ENCODE results near the gene LDLRAD3. TPM values are rescaled to one million over a fixed set of nuclear protein-coding genes. Genes with fewer than 3 reads are reported as not detected.

LDLRAD3 gene
- polyA plus RNA-seq, 3 donors: 3.6 to 28.7 (median 7.0) TPM

DNA sequence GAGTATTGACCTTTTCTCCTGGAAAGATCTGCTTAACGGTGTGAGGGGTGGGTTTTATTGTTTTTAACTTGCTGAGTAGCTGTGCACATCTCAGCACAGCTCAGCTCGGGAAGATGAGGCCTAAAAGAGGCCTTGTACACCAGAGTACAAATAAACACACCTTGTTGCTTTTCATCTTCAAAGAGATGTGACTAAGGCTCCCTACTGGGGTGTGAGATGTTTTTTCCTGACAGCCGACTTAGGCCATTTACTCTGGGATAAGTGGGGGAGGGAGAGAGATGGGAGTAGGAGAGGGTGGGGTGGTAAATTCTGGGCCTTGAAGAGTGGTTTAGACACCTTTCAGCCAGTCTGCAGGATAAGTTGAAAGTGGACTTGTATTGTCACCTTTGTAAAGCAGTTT lies 2.9 kb downstream of the LDLRAD3 start:
- H3K27ac ChIP-seq (ENCODE audit: low read depth, low read length): no peak overlapping the region
- 68 to 79% (median 72%) methylated on average over 3 of the region's 3 CpGs for WGBS, 3 donors

DNA sequence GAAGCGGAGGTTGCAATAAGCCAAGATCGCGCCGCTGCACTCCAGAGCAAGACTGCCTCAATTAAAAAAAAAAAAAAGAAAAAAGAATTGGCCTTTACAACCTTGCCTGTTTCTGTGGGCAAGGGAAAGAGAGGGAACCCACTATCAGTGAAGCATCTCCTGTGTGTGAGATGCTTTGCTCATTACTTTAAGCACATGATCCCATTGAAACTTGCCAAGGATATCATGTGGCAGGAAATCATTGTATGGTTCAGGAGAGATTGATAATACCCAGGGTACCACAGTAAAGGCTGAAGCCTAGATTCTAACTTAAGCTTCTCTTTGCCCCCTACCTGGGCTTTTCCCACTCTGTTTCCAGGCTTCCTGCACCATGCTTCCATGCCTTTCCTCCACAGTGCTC lies 3.6 kb downstream of the LDLRAD3 start:
- no peak overlapping the region for H3K27ac ChIP-seq (ENCODE audit: low read depth, low read length)
- 98 to 100% (median 100%) methylated on average over 4 of the region's 4 CpGs for WGBS, 3 donors

DNA sequence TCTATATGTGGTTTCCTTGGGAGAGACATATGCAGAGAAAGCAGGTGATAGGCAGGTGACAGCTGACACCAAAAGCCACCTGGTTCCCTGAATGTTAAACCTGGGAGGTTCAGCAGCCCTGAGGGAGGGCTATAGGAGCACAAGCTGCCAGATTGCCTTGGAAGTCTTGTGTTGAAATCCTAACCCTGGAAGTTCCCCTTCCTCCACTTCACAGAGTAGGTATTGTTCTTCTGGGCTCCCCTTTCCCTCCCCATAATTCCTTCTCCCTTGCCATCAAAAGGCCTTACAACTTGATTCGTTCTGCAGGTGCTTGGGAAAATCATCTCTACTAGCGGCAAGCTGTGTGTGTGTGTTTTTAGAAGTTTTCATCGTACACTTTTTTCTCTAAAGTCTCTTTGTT lies 5.4 kb downstream of the LDLRAD3 start:
- H3K27ac ChIP-seq (ENCODE audit: low read depth, low read length): no peak overlapping the region
- WGBS, 3 donors: 69 to 81% (median 79%) methylated on average over 3 of the region's 3 CpGs

DNA sequence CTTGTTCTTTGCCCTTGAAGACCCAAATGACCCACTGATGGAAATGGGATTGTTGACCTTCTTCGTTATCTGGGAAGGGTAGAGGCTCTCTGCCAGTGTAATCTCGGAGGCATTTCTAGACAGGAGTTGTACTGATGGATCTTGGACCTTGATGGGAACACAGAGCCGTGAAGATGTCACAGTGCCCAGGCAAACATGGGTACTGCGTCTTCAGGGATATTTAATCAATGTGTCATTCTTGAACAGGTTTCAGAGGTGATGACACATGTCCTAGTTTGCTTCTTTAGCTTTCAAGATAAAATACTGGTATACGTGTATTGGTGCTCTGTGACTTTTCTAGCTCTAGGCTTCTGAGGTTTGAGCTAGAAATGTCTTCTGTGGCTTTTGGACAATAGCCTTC lies 6.2 kb downstream of the LDLRAD3 start:
- no peak overlapping the region for H3K27ac ChIP-seq (ENCODE audit: low read depth, low read length)
- WGBS, 3 donors: 72 to 92% (median 90%) methylated on average over 5 of the region's 5 CpGs

DNA sequence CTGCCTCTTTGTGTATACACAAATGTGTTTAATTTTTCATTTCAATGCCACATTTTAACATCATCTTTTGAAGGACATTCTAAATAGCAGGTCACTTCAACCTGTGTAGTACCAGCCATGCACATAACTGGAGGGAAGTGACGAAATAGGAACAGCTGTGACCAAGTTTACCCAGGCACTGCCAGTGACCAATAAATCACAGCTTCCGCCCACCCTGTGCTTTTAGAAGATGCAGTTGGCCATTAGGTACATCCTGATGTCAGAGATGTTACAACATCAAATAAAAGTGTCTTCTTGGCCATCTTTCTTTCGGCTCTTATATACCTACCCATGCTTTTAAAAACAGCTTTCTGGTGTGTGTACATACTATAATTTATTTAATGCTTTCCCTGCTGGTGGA lies 7.8 kb downstream of the LDLRAD3 start:
- 77 to 92% (median 82%) methylated on average over 3 of the region's 3 CpGs for WGBS, 3 donors
- H3K27ac ChIP-seq (ENCODE audit: low read depth, low read length): no peak overlapping the region

DNA sequence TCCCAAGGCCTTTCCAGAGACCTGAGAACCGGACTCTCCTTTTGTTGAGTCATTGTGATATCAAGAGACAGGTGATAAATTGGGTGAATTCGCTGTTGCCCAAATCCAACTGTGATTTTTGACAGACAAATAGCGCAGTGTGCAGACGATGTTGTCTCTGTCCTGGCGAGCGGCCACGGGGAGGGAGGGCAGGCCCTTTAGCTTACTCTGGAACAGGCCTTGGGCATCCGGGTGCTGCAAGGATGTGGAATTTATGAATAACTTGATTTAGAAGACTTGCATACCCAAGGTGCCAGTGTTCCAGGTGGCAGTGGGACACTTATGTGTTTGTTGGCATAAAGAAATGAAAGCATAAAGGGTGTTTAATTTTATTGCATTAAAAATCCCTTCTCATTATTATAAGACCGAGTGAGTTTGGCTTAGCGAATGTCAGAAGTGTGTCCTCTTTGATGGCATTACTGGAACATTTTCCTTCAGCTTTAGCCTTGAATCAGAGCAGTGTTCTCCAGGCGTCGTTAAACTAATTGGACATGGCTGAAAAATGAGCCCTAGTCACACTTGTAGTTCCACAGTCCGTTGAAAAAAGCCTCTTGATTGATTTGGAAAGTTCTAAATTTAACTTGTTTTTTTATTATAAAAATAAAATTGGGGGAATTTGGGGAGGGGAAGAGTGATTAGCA lies 9.4 kb downstream of the LDLRAD3 start:
- no peak overlapping the region for H3K27ac ChIP-seq (ENCODE audit: low read depth, low read length)
- WGBS, 3 donors: 64 to 84% (median 83%) methylated on average over 13 of the region's 13 CpGs

DNA sequence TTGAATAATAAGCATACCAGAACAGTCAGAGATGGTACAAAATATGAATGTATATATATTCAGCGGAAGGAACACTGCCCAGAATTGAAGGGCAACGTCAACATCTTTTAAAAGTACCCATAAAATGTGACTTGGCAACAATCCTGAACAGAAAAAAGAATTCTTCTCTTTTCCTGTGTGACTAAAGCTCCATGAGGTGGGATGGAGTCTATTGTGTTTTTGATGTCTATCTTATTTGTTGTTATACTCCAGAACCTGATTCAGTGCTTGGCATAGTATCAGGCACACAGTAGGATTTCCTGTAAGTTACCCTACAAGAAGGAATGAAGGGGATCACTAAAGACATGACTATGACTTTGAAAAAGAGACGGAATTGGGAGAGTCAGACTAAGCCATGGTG lies 10.3 kb downstream of the LDLRAD3 start:
- no peak overlapping the region for H3K27ac ChIP-seq (ENCODE audit: low read depth, low read length)
- 85 to 92% (median 89%) methylated on average over 3 of the region's 3 CpGs for WGBS, 3 donors

DNA sequence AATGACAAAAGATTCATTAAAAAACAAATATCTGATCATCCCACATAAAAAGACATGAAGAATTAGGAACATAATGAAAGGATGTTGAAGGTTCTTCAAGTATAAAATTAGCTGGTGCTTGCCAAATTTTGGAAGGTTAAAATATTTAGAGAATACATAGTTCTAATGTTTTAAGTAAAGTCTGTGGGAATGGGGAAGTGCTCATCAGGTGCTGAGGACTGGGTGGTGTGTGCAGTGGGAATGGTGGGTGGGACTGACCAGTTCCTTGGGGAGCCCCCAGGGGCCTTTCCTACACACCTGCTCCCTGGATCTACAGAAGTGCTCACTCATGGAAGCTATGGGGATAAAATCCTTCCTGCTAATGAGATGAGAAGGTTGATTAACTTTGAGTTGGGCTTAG lies 11.8 kb downstream of the LDLRAD3 start:
- no peak overlapping the region for H3K27ac ChIP-seq (ENCODE audit: low read depth, low read length)

DNA sequence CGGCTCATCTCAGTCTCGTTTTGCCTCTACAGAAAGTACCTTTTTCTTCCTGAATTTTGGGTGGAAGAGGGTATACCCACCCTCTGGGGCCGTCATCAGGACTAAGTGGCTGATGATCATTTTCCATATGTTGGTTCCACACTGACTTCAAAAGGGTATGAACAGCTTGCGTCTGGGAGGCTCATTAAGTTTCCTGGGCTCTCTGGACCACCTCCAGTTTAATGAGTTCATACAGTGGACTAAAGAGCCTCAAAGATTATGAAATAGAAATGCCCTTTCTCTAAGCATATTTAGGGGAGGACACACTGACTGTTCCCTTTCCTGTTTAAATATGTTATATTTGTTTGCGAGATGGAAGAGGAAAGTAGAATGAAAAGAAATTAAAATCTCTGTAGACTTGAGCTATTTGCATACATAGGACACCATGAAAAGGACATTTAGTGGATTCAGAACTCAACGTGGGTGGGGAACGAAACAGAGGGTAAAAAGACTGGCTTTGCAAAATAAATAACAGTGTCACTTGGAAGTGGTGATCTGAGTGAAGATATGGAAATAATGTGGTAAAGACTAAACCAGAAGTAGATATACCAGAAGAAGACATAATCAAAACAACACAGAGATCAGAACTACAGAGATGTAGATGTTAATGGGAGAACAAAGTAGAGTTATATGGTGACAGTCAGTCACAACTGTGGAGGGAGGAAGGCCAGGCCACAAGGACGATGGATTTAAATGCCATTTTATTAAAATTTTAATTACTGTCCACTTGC lies 18.7 kb downstream of the LDLRAD3 start:
- 72 to 82% (median 81%) methylated on average over 8 of the region's 8 CpGs for WGBS, 3 donors
- no peak overlapping the region for H3K27ac ChIP-seq (ENCODE audit: low read depth, low read length)

DNA sequence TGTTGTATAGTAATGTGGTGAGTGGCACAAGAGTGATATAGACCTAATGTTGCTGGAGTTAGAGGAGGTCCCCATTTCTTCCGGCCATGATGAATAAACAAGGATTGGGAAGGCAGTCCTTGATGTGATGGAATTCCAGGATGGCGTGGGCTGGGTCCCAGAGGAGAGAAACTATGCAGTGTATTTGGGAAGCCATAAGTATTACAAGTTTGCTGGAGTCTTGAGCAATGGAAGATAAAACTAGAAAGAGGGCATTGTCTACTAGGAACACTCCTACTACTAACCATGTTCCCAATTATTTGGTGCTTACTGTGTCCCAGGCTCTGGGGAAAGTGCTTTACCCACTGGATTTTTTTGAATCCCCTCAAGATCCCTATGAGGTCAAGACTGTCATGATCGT lies 20.0 kb downstream of the LDLRAD3 start:
- WGBS, 3 donors: 82 to 88% (median 85%) methylated on average over 3 of the region's 3 CpGs
- no peak overlapping the region for H3K27ac ChIP-seq (ENCODE audit: low read depth, low read length)

DNA sequence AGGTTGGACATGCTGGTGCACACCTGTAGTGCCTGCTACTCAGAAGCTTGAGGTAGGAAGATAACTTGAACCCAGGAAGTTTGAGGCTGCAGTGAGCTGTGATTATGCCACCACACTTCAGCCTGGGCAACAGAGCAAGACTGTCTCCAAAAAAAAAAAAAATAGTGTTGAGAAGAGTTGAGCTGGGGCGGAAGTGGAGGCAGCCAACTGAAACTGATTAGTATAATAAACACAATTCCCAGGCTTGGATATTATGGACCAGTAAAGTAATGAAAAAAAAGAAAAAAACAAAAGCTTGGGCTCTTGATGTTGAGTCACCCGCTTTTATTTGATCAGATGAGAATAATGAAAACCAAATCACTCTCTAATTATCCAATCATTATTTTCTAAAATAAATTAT lies 21.0 kb downstream of the LDLRAD3 start:
- no peak overlapping the region for H3K27ac ChIP-seq (ENCODE audit: low read depth, low read length)
- WGBS, 3 donors: 83 to 93% (median 92%) methylated on average over 2 of the region's 2 CpGs

DNA sequence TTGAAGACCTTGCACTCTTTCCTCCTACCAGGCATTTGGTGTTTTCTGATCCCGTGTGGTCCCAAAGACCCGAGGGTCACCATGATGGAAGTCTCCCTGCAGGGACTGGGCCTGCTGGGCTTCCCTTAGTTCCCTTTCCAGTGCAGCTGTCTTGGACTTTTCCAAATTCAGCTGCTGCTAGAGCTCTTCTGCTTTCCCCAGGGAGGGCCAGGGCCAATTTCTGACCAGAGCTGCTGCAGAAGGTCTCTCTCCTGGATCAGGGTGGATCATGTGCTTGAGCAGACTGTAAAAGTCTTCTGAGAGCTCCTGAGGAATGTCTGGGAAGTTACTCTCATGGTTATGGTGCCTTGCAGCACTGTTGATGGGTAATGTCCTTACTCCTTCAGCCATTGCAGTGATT lies 23.2 kb downstream of the LDLRAD3 start:
- H3K27ac ChIP-seq (ENCODE audit: low read depth, low read length): no peak overlapping the region
- 79 to 90% (median 88%) methylated on average over 2 of the region's 2 CpGs for WGBS, 3 donors

DNA sequence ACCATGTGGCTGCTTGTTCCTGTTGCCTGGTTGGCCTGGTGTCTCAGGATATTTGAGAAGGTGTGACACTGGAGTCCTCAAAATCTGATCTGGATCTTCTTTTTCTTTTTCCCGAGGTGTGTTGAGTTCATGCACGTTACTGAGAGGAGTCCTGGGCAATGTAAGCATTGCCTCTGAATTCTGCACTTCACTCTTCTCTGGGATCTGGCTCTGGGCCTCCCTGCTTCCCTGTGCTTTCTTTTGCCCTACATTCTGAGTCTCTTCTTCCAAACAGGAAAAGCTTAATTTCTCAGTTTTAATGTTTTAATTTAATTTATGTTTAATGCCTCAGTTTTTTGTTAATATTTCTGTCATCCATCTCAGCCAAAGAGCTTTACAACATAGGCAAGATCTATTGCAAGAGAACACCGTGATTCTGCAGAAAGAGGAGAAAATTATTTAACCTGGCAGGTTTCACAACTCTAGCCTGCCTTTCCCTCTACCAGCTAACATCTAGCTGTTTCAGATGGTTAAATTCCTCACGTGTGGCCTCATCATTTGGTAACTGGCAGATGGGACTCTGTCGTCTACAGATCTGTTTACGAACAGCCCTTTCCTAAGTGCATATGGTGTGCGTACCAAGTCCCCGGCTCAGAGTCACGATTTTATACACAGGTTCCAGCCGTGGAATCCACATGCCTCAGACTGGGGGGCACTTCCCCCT lies 24.7 kb downstream of the LDLRAD3 start:
- H3K27ac ChIP-seq (ENCODE audit: low read depth, low read length): no peak overlapping the region
- WGBS, 3 donors: 82 to 88% (median 83%) methylated on average over 10 of the region's 10 CpGs

DNA sequence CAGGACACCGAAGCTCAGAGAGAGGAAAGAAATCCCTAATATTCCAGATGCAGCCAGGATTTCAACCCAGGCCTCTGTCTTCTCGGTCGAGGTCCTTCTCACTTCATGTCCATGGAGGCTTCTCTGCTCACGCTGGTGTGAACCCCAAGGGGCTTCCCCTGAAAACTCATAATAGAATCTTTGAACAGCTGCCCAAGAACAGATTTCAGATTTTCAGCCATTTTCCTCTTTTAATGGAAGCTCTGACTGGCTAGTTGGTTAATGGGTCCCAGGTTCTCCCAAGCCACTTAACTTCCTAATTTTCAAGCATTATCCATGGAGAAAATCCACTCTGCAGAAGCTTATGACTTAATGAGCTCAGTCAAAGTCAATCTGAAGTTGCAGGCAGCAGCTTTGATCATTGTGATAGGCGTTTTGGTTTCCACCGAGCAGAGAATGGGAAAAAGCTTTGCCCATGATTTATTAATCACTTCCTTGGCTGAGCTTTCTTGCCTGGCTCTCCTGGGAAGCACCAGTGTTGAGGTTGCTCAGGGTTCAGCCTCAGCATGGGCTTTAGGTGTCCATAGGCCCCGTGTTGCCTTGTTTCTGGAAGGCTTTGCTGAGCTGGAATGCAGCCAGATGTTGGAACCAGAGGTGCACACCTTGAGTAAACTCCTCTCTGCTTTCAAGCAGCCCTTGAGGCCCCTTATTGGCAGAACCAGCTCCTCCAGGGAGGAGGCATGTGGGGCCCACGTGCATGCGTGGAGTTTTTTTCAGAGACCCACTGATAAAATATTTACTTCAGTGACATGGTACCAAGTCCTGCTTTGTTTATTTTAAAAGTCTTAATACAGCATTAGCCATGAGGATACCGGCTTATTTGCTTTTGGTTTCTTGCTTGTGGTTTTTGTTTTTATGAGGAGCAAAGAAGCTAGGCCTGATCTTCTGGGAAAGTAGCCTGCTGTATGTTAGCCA lies 25.5 kb downstream of the LDLRAD3 start:
- WGBS, 3 donors: 56 to 69% (median 64%) methylated on average over 10 of the region's 10 CpGs
- no peak overlapping the region for H3K27ac ChIP-seq (ENCODE audit: low read depth, low read length)

DNA sequence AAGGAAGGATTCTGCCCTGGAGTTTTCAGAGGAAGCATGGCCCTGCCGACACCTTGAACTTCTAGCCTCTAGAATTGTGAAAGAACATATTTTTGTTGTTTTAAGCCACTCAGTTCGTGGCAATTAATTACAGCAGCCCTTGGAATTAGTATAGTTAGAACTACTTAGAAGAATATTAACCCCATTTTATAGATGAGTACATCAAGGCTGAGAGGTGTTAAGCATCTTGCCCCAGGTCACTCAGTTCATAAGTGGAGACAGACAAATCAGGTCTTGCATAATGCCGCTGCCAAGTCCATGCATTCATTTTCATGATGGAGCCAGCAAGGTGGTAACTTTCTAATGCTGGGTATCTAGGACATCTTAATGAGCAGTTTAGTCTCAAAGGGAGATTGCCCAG lies 26.6 kb downstream of the LDLRAD3 start:
- WGBS, 3 donors: 88 to 99% (median 89%) methylated on average over 3 of the region's 3 CpGs
- H3K27ac ChIP-seq (ENCODE audit: low read depth, low read length): no peak overlapping the region

DNA sequence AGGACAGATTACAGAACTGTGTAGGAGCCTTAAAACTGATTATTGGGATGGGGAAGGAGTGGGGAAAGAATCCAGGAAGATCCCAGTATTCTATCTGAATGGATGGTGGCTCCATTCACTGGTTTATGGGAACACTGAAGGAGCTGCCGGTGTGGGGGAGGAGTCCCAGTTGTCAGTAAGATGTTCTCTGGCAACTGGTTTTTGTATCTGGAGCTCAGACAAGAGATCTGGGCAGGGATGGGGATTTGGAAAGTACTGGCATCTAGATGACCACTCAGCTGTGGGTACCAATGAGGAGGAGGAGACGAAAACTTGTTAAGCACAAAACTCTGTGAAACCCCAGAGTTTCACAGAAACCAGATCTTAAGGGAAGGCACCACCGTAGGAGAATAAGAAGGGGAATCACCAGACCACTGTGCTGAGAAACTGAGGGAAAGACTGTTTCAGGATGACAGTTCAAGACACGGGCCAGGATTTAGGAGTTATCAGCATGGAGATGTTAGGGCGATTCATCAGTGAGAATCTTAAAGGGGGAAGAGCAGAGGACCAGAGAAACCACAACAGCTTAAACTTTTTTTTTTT lies 28.1 kb downstream of the LDLRAD3 start:
- 86 to 97% (median 92%) methylated on average over 5 of the region's 5 CpGs for WGBS, 3 donors
- H3K27ac ChIP-seq (ENCODE audit: low read depth, low read length): no peak overlapping the region

DNA sequence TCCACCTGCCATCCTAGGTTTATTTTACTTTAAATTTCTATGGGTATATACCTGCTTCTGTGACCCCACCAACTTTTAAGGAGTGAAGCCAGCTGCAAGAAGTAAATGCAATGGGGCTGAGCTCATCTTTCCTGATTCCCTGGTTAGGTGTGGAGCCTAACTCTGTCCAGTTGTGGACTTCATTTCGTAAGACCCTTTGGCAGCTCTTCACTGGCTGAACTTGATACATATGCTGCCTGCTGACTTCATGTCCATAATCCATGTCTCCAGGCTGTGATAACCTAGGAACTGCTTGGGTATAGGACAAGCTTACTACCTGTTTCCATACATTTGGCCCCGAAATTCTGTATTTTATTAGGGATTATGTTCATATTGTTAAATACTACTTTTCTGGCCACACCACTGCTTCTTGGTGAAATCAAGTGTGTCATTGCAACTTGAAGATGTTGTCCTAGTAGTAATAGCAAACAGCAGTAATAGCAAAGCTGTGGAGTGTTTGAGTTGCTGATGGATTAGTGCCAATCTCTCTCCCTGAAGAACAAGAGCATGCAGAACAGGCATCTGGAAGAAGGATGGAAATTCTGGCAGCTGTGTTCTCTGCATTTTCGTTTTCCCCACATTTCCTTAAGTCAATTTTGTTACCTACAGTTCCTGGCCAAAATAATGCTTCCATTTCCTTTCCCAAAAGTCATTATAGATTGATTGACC lies 31.2 kb downstream of the LDLRAD3 start:
- no peak overlapping the region for H3K27ac ChIP-seq (ENCODE audit: low read depth, low read length)
- WGBS, 3 donors: 73 to 87% (median 76%) methylated on average over 3 of the region's 3 CpGs

DNA sequence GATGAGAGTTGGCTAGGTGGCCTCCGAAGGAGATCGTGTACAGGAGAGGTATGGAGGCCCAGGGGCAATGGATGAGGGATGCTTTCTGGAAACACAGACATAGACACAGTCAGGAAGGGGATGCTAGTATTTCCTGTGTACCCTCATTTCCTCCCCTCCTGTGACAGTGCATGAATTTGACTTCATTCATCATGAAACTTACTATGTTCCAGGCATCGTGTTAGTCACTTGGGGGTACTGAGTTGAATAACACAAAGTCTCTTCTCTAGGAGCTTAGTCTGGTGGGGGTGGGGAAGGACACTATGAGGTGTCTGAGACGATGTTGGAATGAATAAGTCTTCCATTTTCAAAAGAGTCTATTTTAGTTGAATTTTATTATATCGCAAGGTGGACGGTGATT lies 32.6 kb downstream of the LDLRAD3 start:
- H3K27ac ChIP-seq (ENCODE audit: low read depth, low read length): no peak overlapping the region
- 93 to 97% (median 96%) methylated on average over 6 of the region's 6 CpGs for WGBS, 3 donors
